ENCODE results near the gene CMTM6. TPM values are rescaled to one million over a fixed set of nuclear protein-coding genes. Genes with fewer than 3 reads are reported as not detected.

Gene CMTM6
- total RNA-seq, 1 donor from 2014 or later: 28.0 TPM

GRCh38 chr3:32495085-32495484 lies 7.6 kb downstream of the CMTM6 start:
- Histone ChIP-seq H3K4me1 (peaks cover 48% of the 10 kb centered on the region), H3K27ac (no peak overlapping the region), H3K4me3 (no peak overlapping the region), H3K36me3 (peaks cover 0 to 4% of the 10 kb centered on the region in 2 donors), H3K27me3 (no peaks in the 10 kb centered on the region), H3K9me3 (no peaks in the 10 kb centered on the region)
- TF ChIP-seq POLR2AphosphoS5 (IDR thresholded peaks at IDR 0.05; ENCODE audit: insufficient read depth in 1 of 2, low read depth in 1 of 2) (no peak), CTCF (IDR thresholded peaks at IDR 0.05) (no peak), POLR2A (IDR thresholded peaks at IDR 0.05) (no peak)
- intact Hi-C loops (cut with DNase I): no loop called here
- DNase-seq (ENCODE audit: extremely low spot score in 2 of 2): no peak

- Histone ChIP-seq H3K4me3 (no peak overlapping the region), H3K36me3 (peaks cover 0 to 4% of the 10 kb centered on the region in 2 donors), H3K27me3 (no peaks in the 10 kb centered on the region), H3K4me1 (peaks cover 46% of the 10 kb centered on the region), H3K9me3 (no peaks in the 10 kb centered on the region), H3K27ac (no peak overlapping the region)
- TF ChIP-seq POLR2A (IDR thresholded peaks at IDR 0.05): no peak
- TF ChIP-seq CTCF (IDR thresholded peaks at IDR 0.05): no peak
- TF ChIP-seq POLR2AphosphoS5 (IDR thresholded peaks at IDR 0.05; ENCODE audit: insufficient read depth in 1 of 2, low read depth in 1 of 2): no peak
- intact Hi-C loops (cut with DNase I): no loop called here
- no peak for DNase-seq (ENCODE audit: extremely low spot score in 2 of 2)
Observed at GRCh38 chr3:32493437-32494414, 8.9 kb downstream of the CMTM6 start.

- Histone ChIP-seq H3K9me3 (no peaks in the 10 kb centered on the region), H3K36me3 (peaks cover 0 to 4% of the 10 kb centered on the region in 2 donors), H3K4me1 (peaks cover 46% of the 10 kb centered on the region), H3K27me3 (no peaks in the 10 kb centered on the region), H3K4me3 (no peak overlapping the region), H3K27ac (no peak overlapping the region)
- TF ChIP-seq CTCF (IDR thresholded peaks at IDR 0.05) (no peak), POLR2AphosphoS5 (IDR thresholded peaks at IDR 0.05; ENCODE audit: insufficient read depth in 1 of 2, low read depth in 1 of 2) (no peak), POLR2A (IDR thresholded peaks at IDR 0.05) (no peak)
- intact Hi-C loops (cut with DNase I): no loop called here
- no peak for DNase-seq (ENCODE audit: extremely low spot score in 2 of 2)
Observed at GRCh38 chr3:32492684-32493436, 9.8 kb downstream of the CMTM6 start.

- intact Hi-C loops (cut with DNase I): no loop called here
- H3K4me1 ChIP-seq: peaks cover 17% of the 10 kb centered on the region
- peaks cover 0 to 12% of the 10 kb centered on the region in 2 donors for H3K36me3 ChIP-seq
- H3K9me3 ChIP-seq: no peaks in the 10 kb centered on the region
- H3K27me3 ChIP-seq: no peaks in the 10 kb centered on the region
- no peak for DNase-seq (ENCODE audit: extremely low spot score in 2 of 2)
- H3K4me3 ChIP-seq: no peak overlapping the region
- no peak for TF ChIP-seq POLR2AphosphoS5 (IDR thresholded peaks at IDR 0.05; ENCODE audit: insufficient read depth in 1 of 2, low read depth in 1 of 2)
- TF ChIP-seq POLR2A (IDR thresholded peaks at IDR 0.05): no peak
- TF ChIP-seq CTCF (IDR thresholded peaks at IDR 0.05): no peak
- no peak overlapping the region for H3K27ac ChIP-seq
Observed at GRCh38 chr3:32488474-32489008, 14.1 kb downstream of the CMTM6 start.

Measured in vagina (tissue), 2 donors.